ENCODE measurements around the gene SPATA7. TPM values are rescaled to one million over a fixed set of nuclear protein-coding genes. Genes with fewer than 3 reads are reported as not detected.

Gene SPATA7
- total and polyA plus RNA-seq, 4 donors = 23.5 to 44.3 (median 24.3) TPM

GRCh38 chr14:88476825-88477224 is 91.4 kb downstream of the SPATA7 start:
- no peak overlapping the region for H3K4me3 ChIP-seq (ENCODE audit: low read depth, low read length)
- H3K27ac ChIP-seq (ENCODE audit: low read depth, low read length) = no peak overlapping the region
- peaks cover 21% of the 10 kb centered on the region for H3K36me3 ChIP-seq (ENCODE audit: control insufficient read depth, insufficient read depth, low read length)
- no peaks in the 10 kb centered on the region for H3K27me3 ChIP-seq (ENCODE audit: control insufficient read depth, insufficient read depth, low read length)
- DNase-seq (ENCODE audit: low read depth in 4 of 6, low spot score in 6 of 6) = no peak
- H3K4me1 ChIP-seq (ENCODE audit: control insufficient read depth, insufficient read depth, low read length) = peaks cover under 1% of the 10 kb centered on the region
- WGBS (ENCODE audit: insufficient coverage) = no CpG with 5 or more reads among the region's 2 CpGs
- no peaks in the 10 kb centered on the region for H3K9me3 ChIP-seq (ENCODE audit: control insufficient read depth, insufficient read depth, low read length)

GRCh38 chr14:88477513-88478250 is 92.2 kb downstream of the SPATA7 start:
- Histone ChIP-seq H3K36me3 (ENCODE audit: control insufficient read depth, insufficient read depth, low read length) (peaks cover 25% of the 10 kb centered on the region), H3K27me3 (ENCODE audit: control insufficient read depth, insufficient read depth, low read length) (no peaks in the 10 kb centered on the region), H3K9me3 (ENCODE audit: control insufficient read depth, insufficient read depth, low read length) (no peaks in the 10 kb centered on the region), H3K4me3 (ENCODE audit: low read depth, low read length) (no peak overlapping the region), H3K27ac (ENCODE audit: low read depth, low read length) (no peak overlapping the region), H3K4me1 (ENCODE audit: control insufficient read depth, insufficient read depth, low read length) (peaks cover 4% of the 10 kb centered on the region)
- DNase-seq (ENCODE audit: low read depth in 4 of 6, low spot score in 6 of 6) = no peak
- WGBS (ENCODE audit: insufficient coverage) = 92% methylated on average over 3 of the region's 6 CpGs

GRCh38 chr14:88478931-88479330 is 93.5 kb downstream of the SPATA7 start:
- peaks cover 4% of the 10 kb centered on the region for H3K4me1 ChIP-seq (ENCODE audit: control insufficient read depth, insufficient read depth, low read length)
- peaks cover 25% of the 10 kb centered on the region for H3K36me3 ChIP-seq (ENCODE audit: control insufficient read depth, insufficient read depth, low read length)
- H3K9me3 ChIP-seq (ENCODE audit: control insufficient read depth, insufficient read depth, low read length) = no peaks in the 10 kb centered on the region
- DNase-seq (ENCODE audit: low read depth in 4 of 6, low spot score in 6 of 6) = no peak
- no peaks in the 10 kb centered on the region for H3K27me3 ChIP-seq (ENCODE audit: control insufficient read depth, insufficient read depth, low read length)
- H3K4me3 ChIP-seq (ENCODE audit: low read depth, low read length) = no peak overlapping the region
- no peak overlapping the region for H3K27ac ChIP-seq (ENCODE audit: low read depth, low read length)
- 96% methylated on average over 36 of the region's 36 CpGs for WGBS (ENCODE audit: insufficient coverage)

GRCh38 chr14:88479574-88479987 is 94.1 kb downstream of the SPATA7 start:
- DNase-seq (ENCODE audit: low read depth in 4 of 6, low spot score in 6 of 6) = no peak
- WGBS (ENCODE audit: insufficient coverage) = 86% methylated on average over 35 of the region's 40 CpGs
- Histone ChIP-seq H3K36me3 (ENCODE audit: control insufficient read depth, insufficient read depth, low read length) (peaks cover 23% of the 10 kb centered on the region), H3K27ac (ENCODE audit: low read depth, low read length) (no peak overlapping the region), H3K9me3 (ENCODE audit: control insufficient read depth, insufficient read depth, low read length) (no peaks in the 10 kb centered on the region), H3K4me3 (ENCODE audit: low read depth, low read length) (no peak overlapping the region), H3K27me3 (ENCODE audit: control insufficient read depth, insufficient read depth, low read length) (no peaks in the 10 kb centered on the region), H3K4me1 (ENCODE audit: control insufficient read depth, insufficient read depth, low read length) (peaks cover 4% of the 10 kb centered on the region)

GRCh38 chr14:88481059-88481458 is 95.6 kb downstream of the SPATA7 start:
- Histone ChIP-seq H3K4me1 (ENCODE audit: control insufficient read depth, insufficient read depth, low read length) (peaks cover 4% of the 10 kb centered on the region), H3K4me3 (ENCODE audit: low read depth, low read length) (no peak overlapping the region), H3K27me3 (ENCODE audit: control insufficient read depth, insufficient read depth, low read length) (no peaks in the 10 kb centered on the region), H3K36me3 (ENCODE audit: control insufficient read depth, insufficient read depth, low read length) (peaks cover 26% of the 10 kb centered on the region), H3K9me3 (ENCODE audit: control insufficient read depth, insufficient read depth, low read length) (no peaks in the 10 kb centered on the region), H3K27ac (ENCODE audit: low read depth, low read length) (no peak overlapping the region)
- WGBS (ENCODE audit: insufficient coverage) = no CpG with 5 or more reads among the region's 2 CpGs
- peak in 1 of 6 donors; percentile 55 for DNase-seq (ENCODE audit: low read depth in 4 of 6, low spot score in 6 of 6)

- peaks cover 26% of the 10 kb centered on the region for H3K36me3 ChIP-seq (ENCODE audit: control insufficient read depth, insufficient read depth, low read length)
- 74% methylated on average over 4 of the region's 7 CpGs for WGBS (ENCODE audit: insufficient coverage)
- DNase-seq (ENCODE audit: low read depth in 4 of 6, low spot score in 6 of 6) = peak in 1 of 6 donors; percentile 16
- no peak overlapping the region for H3K27ac ChIP-seq (ENCODE audit: low read depth, low read length)
- no peak overlapping the region for H3K4me3 ChIP-seq (ENCODE audit: low read depth, low read length)
- H3K27me3 ChIP-seq (ENCODE audit: control insufficient read depth, insufficient read depth, low read length) = no peaks in the 10 kb centered on the region
- no peaks in the 10 kb centered on the region for H3K9me3 ChIP-seq (ENCODE audit: control insufficient read depth, insufficient read depth, low read length)
- peaks cover 4% of the 10 kb centered on the region for H3K4me1 ChIP-seq (ENCODE audit: control insufficient read depth, insufficient read depth, low read length)
Measured at GRCh38 chr14:88481794-88482193, 96.3 kb downstream of the SPATA7 start.

GRCh38 chr14:88482524-88482923 is 97.1 kb downstream of the SPATA7 start:
- Histone ChIP-seq H3K27ac (ENCODE audit: low read depth, low read length) (no peak overlapping the region), H3K4me1 (ENCODE audit: control insufficient read depth, insufficient read depth, low read length) (peaks cover 4% of the 10 kb centered on the region), H3K4me3 (ENCODE audit: low read depth, low read length) (no peak overlapping the region), H3K36me3 (ENCODE audit: control insufficient read depth, insufficient read depth, low read length) (peaks cover 26% of the 10 kb centered on the region), H3K27me3 (ENCODE audit: control insufficient read depth, insufficient read depth, low read length) (no peaks in the 10 kb centered on the region), H3K9me3 (ENCODE audit: control insufficient read depth, insufficient read depth, low read length) (no peaks in the 10 kb centered on the region)
- WGBS (ENCODE audit: insufficient coverage) = 100% methylated on average over 1 of the region's 3 CpGs
- no peak for DNase-seq (ENCODE audit: low read depth in 4 of 6, low spot score in 6 of 6)

Other genes starting within 250 kb of the SPATA7 start
- 10 to 100 TPM in 1 of 2 donors, 1 to 10 TPM in 1; 6.2 to 11.5 TPM for gene KCNK10, start 62.4 kb upstream of the SPATA7 start, total RNA-seq
- gene KCNK10, start 62.4 kb upstream of the SPATA7 start, polyA plus RNA-seq (ENCODE audit: insufficient read length in 2 of 2) = 10 to 100 TPM; 12.3 to 15.3 TPM
- 10 to 100 TPM; 11.8 to 20.6 TPM for gene PTPN21, start 169.3 kb downstream of the SPATA7 start, total RNA-seq
- 10 to 100 TPM; 18.4 to 18.5 TPM for gene PTPN21, start 169.3 kb downstream of the SPATA7 start, polyA plus RNA-seq (ENCODE audit: insufficient read length in 2 of 2)
- gene ZC3H14, start 177.4 kb downstream of the SPATA7 start, total RNA-seq = 10 to 100 TPM; 86.8 to 92.2 TPM
- 10 to 100 TPM; 57.8 to 63.0 TPM for gene ZC3H14, start 177.4 kb downstream of the SPATA7 start, polyA plus RNA-seq (ENCODE audit: insufficient read length in 2 of 2)

Data from spinal cord (tissue), 10 donors.